ENCODE results near the gene NRG2.

- TF ChIP-seq ZNF70 (CRISPR knock-in tag; IDR thresholded peaks at IDR 0.05) = no peak
- TF ChIP-seq CSDC2 (CRISPR knock-in tag; IDR thresholded peaks at IDR 0.05) = no peak
- TF ChIP-seq PPARA (CRISPR knock-in tag; IDR thresholded peaks at IDR 0.05; ENCODE audit: borderline replicate concordance) = no peak
- TF ChIP-seq SNAI2 (CRISPR knock-in tag; IDR thresholded peaks at IDR 0.05) = no peak
- TF ChIP-seq BACH2 (CRISPR knock-in tag; IDR thresholded peaks at IDR 0.05; ENCODE audit: borderline replicate concordance) = no peak
- no peak for TF ChIP-seq ZFP3 (CRISPR knock-in tag; IDR thresholded peaks at IDR 0.05)
- no peak for TF ChIP-seq OSR1 (CRISPR knock-in tag; IDR thresholded peaks at IDR 0.05)
- TF ChIP-seq, protein P1, sequence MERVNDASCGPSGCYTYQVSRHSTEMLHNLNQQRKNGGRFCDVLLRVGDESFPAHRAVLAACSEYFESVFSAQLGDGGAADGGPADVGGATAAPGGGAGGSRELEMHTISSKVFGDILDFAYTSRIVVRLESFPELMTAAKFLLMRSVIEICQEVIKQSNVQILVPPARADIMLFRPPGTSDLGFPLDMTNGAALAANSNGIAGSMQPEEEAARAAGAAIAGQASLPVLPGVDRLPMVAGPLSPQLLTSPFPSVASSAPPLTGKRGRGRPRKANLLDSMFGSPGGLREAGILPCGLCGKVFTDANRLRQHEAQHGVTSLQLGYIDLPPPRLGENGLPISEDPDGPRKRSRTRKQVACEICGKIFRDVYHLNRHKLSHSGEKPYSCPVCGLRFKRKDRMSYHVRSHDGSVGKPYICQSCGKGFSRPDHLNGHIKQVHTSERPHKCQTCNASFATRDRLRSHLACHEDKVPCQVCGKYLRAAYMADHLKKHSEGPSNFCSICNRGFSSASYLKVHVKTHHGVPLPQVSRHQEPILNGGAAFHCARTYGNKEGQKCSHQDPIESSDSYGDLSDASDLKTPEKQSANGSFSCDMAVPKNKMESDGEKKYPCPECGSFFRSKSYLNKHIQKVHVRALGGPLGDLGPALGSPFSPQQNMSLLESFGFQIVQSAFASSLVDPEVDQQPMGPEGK (CRISPR knock-in tag; IDR thresholded peaks at IDR 0.05; ENCODE audit: borderline replicate concordance) = no peak
Observed at GRCh38 chr5:139829471-139829870, 213.6 kb downstream of the NRG2 start.
